Measurements from ENCODE around the gene SDSL.

The SDSL gene

DNA sequence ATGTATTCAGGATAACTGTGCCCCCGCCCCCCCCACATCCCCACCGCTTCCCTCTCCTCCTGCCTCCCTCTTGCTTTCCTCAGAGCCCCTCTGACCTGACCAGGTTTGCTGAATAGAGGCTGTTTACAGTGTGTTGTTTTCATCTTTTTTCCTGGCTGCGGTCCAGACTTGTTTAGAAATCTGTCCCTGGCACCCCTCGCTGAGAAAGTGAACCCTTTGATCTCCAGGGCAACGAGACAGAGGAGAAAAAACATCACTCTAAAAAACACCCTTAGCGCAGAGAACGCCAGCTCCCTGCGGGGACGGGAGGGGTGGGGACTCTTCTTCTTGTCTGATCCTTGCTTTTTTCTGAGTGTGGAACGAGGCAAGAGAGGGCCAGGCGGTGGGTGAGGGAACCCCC lies 41.0 kb upstream of the SDSL start:
- Histone ChIP-seq H3K4me3 (replicated peaks; ENCODE audit: low read depth, low read length) (no peak overlapping the region), H3K36me3 (ENCODE audit: control insufficient read depth, insufficient read depth, low read length) (no peaks in the 10 kb centered on the region; the same call in 1 of the 2 replicates), H3K27me3 (replicated peaks; ENCODE audit: control insufficient read depth, insufficient read depth, low read length) (no peaks in the 10 kb centered on the region)
- TF ChIP-seq CTCF (IDR thresholded peaks at IDR 0.05; ENCODE audit: insufficient read depth, low read length, poor library complexity, severe bottlenecking): no peak
- no peak for DNase-seq (ENCODE audit: extremely low read depth, insufficient read length)

DNA sequence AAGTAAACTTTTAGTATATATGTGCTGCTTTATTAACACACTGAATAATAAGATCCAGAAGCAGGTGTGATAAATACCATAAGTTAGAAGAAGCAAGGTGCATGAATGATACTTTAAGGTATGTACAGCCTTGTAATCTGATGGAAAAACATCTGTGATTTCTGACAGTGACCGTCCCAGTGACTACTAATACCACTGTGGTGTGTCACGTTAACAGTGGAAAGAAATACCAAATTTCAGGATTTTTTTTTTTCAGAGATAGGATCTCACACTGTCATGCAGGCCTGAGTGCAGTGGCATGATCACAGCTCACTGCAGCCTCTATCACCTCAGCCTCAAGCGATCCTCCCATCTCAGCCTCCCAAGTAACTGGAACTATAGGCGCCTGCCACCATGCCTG lies 40.0 kb upstream of the SDSL start:
- no peak for TF ChIP-seq CTCF (IDR thresholded peaks at IDR 0.05; ENCODE audit: insufficient read depth, low read length, poor library complexity, severe bottlenecking)
- H3K27me3 ChIP-seq (replicated peaks; ENCODE audit: control insufficient read depth, insufficient read depth, low read length): no peaks in the 10 kb centered on the region
- H3K4me3 ChIP-seq (replicated peaks; ENCODE audit: low read depth, low read length): no peak overlapping the region
- H3K36me3 ChIP-seq (ENCODE audit: control insufficient read depth, insufficient read depth, low read length): no peaks in the 10 kb centered on the region; the same call in 1 of the 2 replicates
- no peak for DNase-seq (ENCODE audit: extremely low read depth, insufficient read length)

GRCh38 chr12:113384778-113385177 lies 37.4 kb upstream of the SDSL start:
- peaks cover 2% of the 10 kb centered on the region for H3K36me3 ChIP-seq (ENCODE audit: control insufficient read depth, insufficient read depth, low read length)
- DNase-seq (ENCODE audit: extremely low read depth, insufficient read length): no peak
- no peak for TF ChIP-seq CTCF (IDR thresholded peaks at IDR 0.05; ENCODE audit: insufficient read depth, low read length, poor library complexity, severe bottlenecking)
- H3K27me3 ChIP-seq (replicated peaks; ENCODE audit: control insufficient read depth, insufficient read depth, low read length): no peaks in the 10 kb centered on the region
- H3K4me3 ChIP-seq (replicated peaks; ENCODE audit: low read depth, low read length): no peak overlapping the region

DNA sequence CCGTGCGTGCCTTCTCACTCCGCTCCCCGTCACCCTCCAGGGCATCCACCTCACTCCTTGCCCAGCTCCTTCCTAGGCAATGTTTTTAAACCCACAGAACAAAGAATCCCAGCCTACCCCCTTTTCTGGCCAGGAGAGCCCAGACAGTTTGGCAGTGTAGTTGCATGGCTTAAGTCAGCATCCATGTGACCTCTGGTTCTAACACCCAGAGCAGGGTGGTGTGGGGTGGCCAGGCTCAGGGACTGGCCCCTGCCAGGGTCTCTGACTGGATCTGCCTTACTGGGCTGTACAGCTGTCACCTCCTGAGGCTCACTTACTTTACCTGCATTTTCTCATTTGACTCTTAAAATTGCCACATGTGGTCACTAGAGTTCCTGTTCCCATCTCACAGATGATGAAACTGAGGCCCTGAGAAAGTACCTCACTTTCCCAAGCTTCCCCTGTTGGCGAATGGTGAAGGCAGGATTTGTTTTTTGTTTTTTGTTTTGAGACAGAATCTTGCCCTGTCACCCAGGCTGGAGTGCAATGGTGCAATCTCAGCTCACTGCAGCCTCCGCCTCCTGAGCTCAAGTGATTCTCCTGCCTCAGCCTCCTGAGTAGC lies 36.8 kb upstream of the SDSL start:
- no peaks in the 10 kb centered on the region for H3K27me3 ChIP-seq (replicated peaks; ENCODE audit: control insufficient read depth, insufficient read depth, low read length)
- no peak for DNase-seq (ENCODE audit: extremely low read depth, insufficient read length)
- no peak overlapping the region for H3K4me3 ChIP-seq (replicated peaks; ENCODE audit: low read depth, low read length)
- peaks cover 2% of the 10 kb centered on the region for H3K36me3 ChIP-seq (ENCODE audit: control insufficient read depth, insufficient read depth, low read length)
- TF ChIP-seq CTCF (IDR thresholded peaks at IDR 0.05; ENCODE audit: insufficient read depth, low read length, poor library complexity, severe bottlenecking): no peak

GRCh38 chr12:113386866-113387566 lies 35.2 kb upstream of the SDSL start:
- DNase-seq (ENCODE audit: extremely low read depth, insufficient read length): no peak
- Histone ChIP-seq H3K36me3 (ENCODE audit: control insufficient read depth, insufficient read depth, low read length) (peaks cover 2% of the 10 kb centered on the region), H3K27me3 (replicated peaks; ENCODE audit: control insufficient read depth, insufficient read depth, low read length) (no peaks in the 10 kb centered on the region), H3K4me3 (replicated peaks; ENCODE audit: low read depth, low read length) (no peak overlapping the region)
- TF ChIP-seq CTCF (IDR thresholded peaks at IDR 0.05; ENCODE audit: insufficient read depth, low read length, poor library complexity, severe bottlenecking): no peak
